Measurements from ENCODE around the gene GREB1. TPM values are rescaled to one million over a fixed set of nuclear protein-coding genes. Genes with fewer than 3 reads are reported as not detected.

Gene GREB1
- total and polyA plus RNA-seq, 2 of the 13 experiments (the other 11 are each of a cell fraction or from before 2014, with no cell fraction given): 31.3 to 61.2 TPM

- TF ChIP-seq ZNF318 (CRISPR knock-in tag; IDR thresholded peaks at IDR 0.05): peak; percentile 71; the same call in 1 of the 2 replicates
- TF ChIP-seq, protein P1, sequence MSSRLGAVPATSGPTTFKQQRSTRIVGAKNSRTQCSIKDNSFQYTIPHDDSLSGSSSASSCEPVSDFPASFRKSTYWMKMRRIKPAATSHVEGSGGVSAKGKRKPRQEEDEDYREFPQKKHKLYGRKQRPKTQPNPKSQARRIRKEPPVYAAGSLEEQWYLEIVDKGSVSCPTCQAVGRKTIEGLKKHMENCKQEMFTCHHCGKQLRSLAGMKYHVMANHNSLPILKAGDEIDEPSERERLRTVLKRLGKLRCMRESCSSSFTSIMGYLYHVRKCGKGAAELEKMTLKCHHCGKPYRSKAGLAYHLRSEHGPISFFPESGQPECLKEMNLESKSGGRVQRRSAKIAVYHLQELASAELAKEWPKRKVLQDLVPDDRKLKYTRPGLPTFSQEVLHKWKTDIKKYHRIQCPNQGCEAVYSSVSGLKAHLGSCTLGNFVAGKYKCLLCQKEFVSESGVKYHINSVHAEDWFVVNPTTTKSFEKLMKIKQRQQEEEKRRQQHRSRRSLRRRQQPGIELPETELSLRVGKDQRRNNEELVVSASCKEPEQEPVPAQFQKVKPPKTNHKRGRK (CRISPR knock-in tag; IDR thresholded peaks at IDR 0.05): no peak
- no peak for TF ChIP-seq ZEB1 (IDR thresholded peaks at IDR 0.05; ENCODE audit: insufficient replicate concordance, low read depth)
- TF ChIP-seq HNRNPL (IDR thresholded peaks at IDR 0.05; ENCODE audit: low read depth, low read length): no peak
- TF ChIP-seq ZBTB42 (CRISPR knock-in tag; IDR thresholded peaks at IDR 0.05): no peak
- no peak for TF ChIP-seq MAFF (IDR thresholded peaks at IDR 0.05; ENCODE audit: low read depth, low read length)
- TF ChIP-seq, protein P2, sequence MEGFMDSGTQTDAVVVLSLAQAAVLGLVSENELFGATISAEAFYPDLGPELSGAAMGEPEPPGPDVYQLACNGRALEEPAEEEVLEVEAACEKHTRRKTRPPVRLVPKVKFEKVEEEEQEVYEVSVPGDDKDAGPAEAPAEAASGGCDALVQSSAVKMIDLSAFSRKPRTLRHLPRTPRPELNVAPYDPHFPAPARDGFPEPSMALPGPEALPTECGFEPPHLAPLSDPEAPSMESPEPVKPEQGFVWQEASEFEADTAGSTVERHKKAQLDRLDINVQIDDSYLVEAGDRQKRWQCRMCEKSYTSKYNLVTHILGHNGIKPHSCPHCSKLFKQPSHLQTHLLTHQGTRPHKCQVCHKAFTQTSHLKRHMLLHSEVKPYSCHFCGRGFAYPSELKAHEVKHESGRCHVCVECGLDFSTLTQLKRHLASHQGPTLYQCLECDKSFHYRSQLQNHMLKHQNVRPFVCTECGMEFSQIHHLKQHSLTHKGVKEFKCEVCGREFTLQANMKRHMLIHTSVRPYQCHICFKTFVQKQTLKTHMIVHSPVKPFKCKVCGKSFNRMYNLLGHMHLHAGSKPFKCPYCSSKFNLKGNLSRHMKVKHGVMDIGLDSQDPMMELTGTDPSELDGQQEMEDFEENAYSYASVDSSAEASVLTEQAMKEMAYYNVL (CRISPR knock-in tag; IDR thresholded peaks at IDR 0.05; ENCODE audit: borderline replicate concordance): no peak
- no peak for TF ChIP-seq ZNF282 (IDR thresholded peaks at IDR 0.05; ENCODE audit: partially characterized antibody)
- 0 out of 2 replicates have a peak, but pooled peaks have one; percentile 13 for TF ChIP-seq RFX1 (IDR thresholded peaks at IDR 0.05)
- no peak for TF ChIP-seq JUND (CRISPR knock-in tag; IDR thresholded peaks at IDR 0.05)
- TF ChIP-seq ZSCAN12 (CRISPR knock-in tag; IDR thresholded peaks at IDR 0.05): no peak
- TF ChIP-seq ONECUT2 (CRISPR knock-in tag; IDR thresholded peaks at IDR 0.05): no peak
- no peak for TF ChIP-seq ZNF501 (CRISPR knock-in tag; IDR thresholded peaks at IDR 0.05)
- TF ChIP-seq ZNF577 (CRISPR knock-in tag; IDR thresholded peaks at IDR 0.05; ENCODE audit: borderline replicate concordance, low read depth): 0 out of 2 replicates have a peak, but pooled peaks have one; percentile 64
- TF ChIP-seq ZNF574 (CRISPR knock-in tag; IDR thresholded peaks at IDR 0.05): no peak
Measured at GRCh38 chr2:11502740-11503292, 31.0 kb upstream of the GREB1 start (continued).

Measured in HepG2 (cell line).